CD4-positive, alpha-beta memory T cell (primary cell): Measurements from ENCODE around the gene MAP4K4. TPM values are rescaled to one million over a fixed set of nuclear protein-coding genes. Genes with fewer than 3 reads are reported as not detected.
A peak's percentile ranks its signal among the peaks of the same experiment; 100 is the strongest.

Experiments
- CTCF ChIA-PET: fragments of 350-600 bp; sonication (Branson Sonifier 250); formaldehyde crosslinking; loops from one replicate; lab custom pipeline; 2021; ENCODE audit warnings: inconsistent platforms; ENCODE audit not compliant: partially characterized antibody; lab: Charles Lee
- POLR2A ChIA-PET: fragments of 350-600 bp; sonication (Branson Sonifier 250); formaldehyde crosslinking; loops from one replicate; lab custom pipeline; 2021; ENCODE audit not compliant: partially characterized antibody; lab: Charles Lee
- DNase-seq, 5 donors: peaks; one replicate each; pipeline versions ENCODE4 v3.0.0 to v3.0.0-alpha.2; 2020 to 2022; ENCODE audit warnings: mixed read lengths in 1 of 5
- H3K27ac ChIP-seq: one replicate; pipeline ENCODE4 v1.7.0; 2013; ENCODE audit warnings: low read depth, low read length
- H3K27me3 ChIP-seq: 2 replicates; pipeline ENCODE4 v1.7.0; 2013; ENCODE audit warnings: mild to moderate bottlenecking, low read length, moderate library complexity; ENCODE audit not compliant: insufficient read depth
- H3K36me3 ChIP-seq: 2 replicates; pipeline ENCODE4 v1.7.0; 2013; ENCODE audit warnings: mild to moderate bottlenecking, low read length, moderate library complexity; ENCODE audit not compliant: insufficient read depth
- H3K4me1 ChIP-seq: 2 replicates; pipeline ENCODE4 v1.7.0; 2013; ENCODE audit warnings: mild to moderate bottlenecking, low read length, moderate library complexity; ENCODE audit not compliant: insufficient read depth
- H3K4me3 ChIP-seq, 2 donors: one replicate each; pipeline ENCODE4 v1.7.0; 2013; ENCODE audit warnings: low read length in 2 of 2, mild to moderate bottlenecking in 1 of 2
- H3K9me3 ChIP-seq, 2 donors: one replicate each; pipeline ENCODE4 v1.7.0; 2013; ENCODE audit warnings: low read length in 2 of 2, control low read depth in 1 of 2; ENCODE audit not compliant: control insufficient read depth in 1 of 2
- H3K27ac Mint-ChIP-seq, 7 donors: one replicate each; pipeline ENCODE4 v1.8.0; 2020 to 2021; ENCODE audit warnings: mixed read lengths in 7 of 7, mild to moderate bottlenecking in 6 of 7, inconsistent platforms in 3 of 7, moderate library complexity in 3 of 7
- H3K27me3 Mint-ChIP-seq, 2 donors: one replicate each; pipeline ENCODE4 v1.8.0; 2020 to 2021; ENCODE audit warnings: mixed read lengths in 2 of 2
- H3K36me3 Mint-ChIP-seq, 2 donors: one replicate each; pipeline ENCODE4 v1.8.0; 2020 to 2021; ENCODE audit warnings: mixed read lengths in 2 of 2, inconsistent platforms in 1 of 2, mild to moderate bottlenecking in 1 of 2
- H3K4me1 Mint-ChIP-seq, 4 donors: one replicate each; pipeline ENCODE4 v1.8.0; 2020 to 2021; ENCODE audit warnings: mixed read lengths in 4 of 4, mild to moderate bottlenecking in 1 of 4
- H3K4me3 Mint-ChIP-seq, 8 donors: one replicate each; pipeline ENCODE4 v1.8.0; 2020 to 2021; ENCODE audit warnings: mixed read lengths in 8 of 8, mild to moderate bottlenecking in 7 of 8, moderate library complexity in 6 of 8, inconsistent platforms in 3 of 8
- H3K9me3 Mint-ChIP-seq, 8 donors: one replicate each; pipeline ENCODE4 v1.8.0; 2020 to 2021; ENCODE audit warnings: mixed read lengths in 8 of 8, mild to moderate bottlenecking in 5 of 8, inconsistent platforms in 3 of 8, moderate library complexity in 1 of 8
- intact Hi-C: fragments of 100-400 bp; cut with micrococcal nuclease; formaldehyde crosslinking; loops from one replicate; pipeline ENCODE4 v1.15.1; 2023
- polyA plus RNA-seq, 2 donors: library from polyadenylated mRNA; unstranded; fragments of 300-500 nt; fragmentation: Illumina TruSeq; gene quantifications; one replicate each; pipeline ENCODE4 v1.2.3, GENCODE V29; 2021
- total RNA-seq, 2 experiments: library from RNA; stranded (reverse); gene quantifications; one replicate each; pipeline ENCODE4 v1.2.3, GENCODE V29; 2021

Gene MAP4K4
- total and polyA plus RNA-seq, 4 experiments from 2014 or later, result 2.4 to 114 (median 62.2) TPM

- no peak for DNase-seq
- Mint-ChIP-seq H3K9me3 (no peaks in the 10 kb centered on the region), H3K27me3 (no peaks in the 10 kb centered on the region), H3K27ac (no peak overlapping the region), H3K4me3 (peak overlapping the region in 1 of 8 donors; percentile 3), H3K36me3 (no peaks in the 10 kb centered on the region), H3K4me1 (peaks cover 65 to 95% (median 83%) of the 10 kb centered on the region in 4 donors)
- no peaks in the 10 kb centered on the region for H3K9me3 ChIP-seq
- H3K4me1 ChIP-seq, result peaks cover 95% of the 10 kb centered on the region
- no peaks in the 10 kb centered on the region for H3K36me3 ChIP-seq
- H3K27me3 ChIP-seq, result no peaks in the 10 kb centered on the region
- CTCF ChIA-PET, result no interaction called here
- POLR2A ChIA-PET, result interaction anchor here (0.8 kb wide), 1 partner anchor 31 kb away, joined by 3 read pairs; no protein-coding TSS in a partner anchor
- no peak overlapping the region for H3K27ac ChIP-seq
- intact Hi-C loops, result no loop called here
- no peak overlapping the region for H3K4me3 ChIP-seq
These were observed 78.1 kb downstream of the MAP4K4 start for GRCh38 chr2:101775636-101776035.

GRCh38 chr2:101776172-101777043 is 78.9 kb downstream of the MAP4K4 start:
- Histone ChIP-seq H3K9me3 (no peaks in the 10 kb centered on the region), H3K27me3 (no peaks in the 10 kb centered on the region), H3K36me3 (no peaks in the 10 kb centered on the region), H3K4me1 (peaks cover 95% of the 10 kb centered on the region), H3K27ac (no peak overlapping the region), H3K4me3 (no peak overlapping the region)
- Mint-ChIP-seq H3K4me3 (no peak overlapping the region), H3K36me3 (peaks cover 0 to under 1% of the 10 kb centered on the region in 2 donors), H3K9me3 (no peaks in the 10 kb centered on the region), H3K27ac (no peak overlapping the region), H3K4me1 (peaks cover 65 to 95% (median 83%) of the 10 kb centered on the region in 4 donors), H3K27me3 (no peaks in the 10 kb centered on the region)
- POLR2A ChIA-PET, result interaction anchor here (0.8 kb wide), 1 partner anchor 31 kb away, joined by 3 read pairs; no protein-coding TSS in a partner anchor
- intact Hi-C loops, result no loop called here
- no peak for DNase-seq
- CTCF ChIA-PET, result no interaction called here

- Mint-ChIP-seq H3K4me3 (peak overlapping the region in 4 of 8 donors; percentile 2 to 48 (median 20)), H3K4me1 (peaks cover 65 to 95% (median 84%) of the 10 kb centered on the region in 4 donors), H3K36me3 (peaks cover 2 to 3% of the 10 kb centered on the region in 2 donors), H3K9me3 (no peaks in the 10 kb centered on the region), H3K27ac (no peak overlapping the region), H3K27me3 (no peaks in the 10 kb centered on the region)
- Histone ChIP-seq H3K27me3 (no peaks in the 10 kb centered on the region), H3K9me3 (no peaks in the 10 kb centered on the region), H3K36me3 (no peaks in the 10 kb centered on the region), H3K27ac (no peak overlapping the region), H3K4me3 (no peak overlapping the region), H3K4me1 (peaks cover 95% of the 10 kb centered on the region)
- intact Hi-C loops, result no loop called here
- POLR2A ChIA-PET, result no interaction called here
- DNase-seq, result no peak
- CTCF ChIA-PET, result no interaction called here
These were observed 79.8 kb downstream of the MAP4K4 start for GRCh38 chr2:101777337-101777736.

- Mint-ChIP-seq H3K27ac (peak overlapping the region in 3 of 7 donors; percentile 33 to 69 (median 48)), H3K9me3 (no peaks in the 10 kb centered on the region), H3K36me3 (peaks cover 2 to 3% of the 10 kb centered on the region in 2 donors), H3K4me3 (peak overlapping the region in 4 of 8 donors; percentile 10 to 39 (median 23)), H3K27me3 (no peaks in the 10 kb centered on the region), H3K4me1 (peaks cover 64 to 95% (median 83%) of the 10 kb centered on the region in 4 donors)
- no peak for DNase-seq
- Histone ChIP-seq H3K4me3 (no peak overlapping the region), H3K9me3 (no peaks in the 10 kb centered on the region), H3K4me1 (peaks cover 95% of the 10 kb centered on the region), H3K27ac (no peak overlapping the region), H3K36me3 (no peaks in the 10 kb centered on the region), H3K27me3 (no peaks in the 10 kb centered on the region)
- intact Hi-C loops, result no loop called here
- POLR2A ChIA-PET, result interaction anchor here (0.9 kb wide), 1 partner anchor 9 kb away, joined by 3 read pairs; no protein-coding TSS in a partner anchor
- CTCF ChIA-PET, result interaction anchor here (1.2 kb wide), 1 partner anchor 45 kb away, joined by 3 read pairs; no protein-coding TSS in a partner anchor
These were observed 80.6 kb downstream of the MAP4K4 start for GRCh38 chr2:101778102-101778501.

GRCh38 chr2:101779190-101779589 is 81.7 kb downstream of the MAP4K4 start:
- H3K27ac Mint-ChIP-seq, result peak overlapping the region in 4 of 7 donors; percentile 16 to 83 (median 34)
- peak overlapping the region in 6 of 8 donors; percentile 2 to 35 (median 26) for H3K4me3 Mint-ChIP-seq
- peaks cover 95% of the 10 kb centered on the region for H3K4me1 ChIP-seq
- no peaks in the 10 kb centered on the region for H3K9me3 ChIP-seq
- ChIA-PET POLR2A (no interaction called here), CTCF (interaction anchor here (0.6 to 1.2 kb wide), 4 partner anchors 13 to 46 kb away, joined by 3 read pairs; no protein-coding TSS in a partner anchor)
- peaks cover 66 to 97% (median 84%) of the 10 kb centered on the region in 4 donors for H3K4me1 Mint-ChIP-seq
- no peak overlapping the region for H3K4me3 ChIP-seq
- peaks cover 2 to 3% of the 10 kb centered on the region in 2 donors for H3K36me3 Mint-ChIP-seq
- peaks cover 0 to 2% (median 0%) of the 10 kb centered on the region in 8 donors for H3K9me3 Mint-ChIP-seq
- DNase-seq, result no peak
- no peak overlapping the region for H3K27ac ChIP-seq
- intact Hi-C loops, result no loop called here
- no peaks in the 10 kb centered on the region for H3K36me3 ChIP-seq
- no peaks in the 10 kb centered on the region for H3K27me3 Mint-ChIP-seq
- no peaks in the 10 kb centered on the region for H3K27me3 ChIP-seq

GRCh38 chr2:101779656-101780055 is 82.1 kb downstream of the MAP4K4 start:
- no peak for DNase-seq
- Histone ChIP-seq H3K9me3 (no peaks in the 10 kb centered on the region), H3K27me3 (no peaks in the 10 kb centered on the region), H3K27ac (no peak overlapping the region), H3K4me3 (no peak overlapping the region), H3K36me3 (no peaks in the 10 kb centered on the region), H3K4me1 (peaks cover 94% of the 10 kb centered on the region)
- peaks cover 2 to 3% of the 10 kb centered on the region in 2 donors for H3K36me3 Mint-ChIP-seq
- H3K27ac Mint-ChIP-seq, result peak overlapping the region in 4 of 7 donors; percentile 14 to 50 (median 27)
- peak overlapping the region in 5 of 8 donors; percentile 20 to 31 (median 23) for H3K4me3 Mint-ChIP-seq
- no peaks in the 10 kb centered on the region for H3K27me3 Mint-ChIP-seq
- ChIA-PET CTCF (interaction anchor here (0.6 to 1.7 kb wide), 4 partner anchors 8 to 46 kb away, joined by 3 to 7 read pairs (median 3); no protein-coding TSS in a partner anchor), POLR2A (no interaction called here)
- H3K4me1 Mint-ChIP-seq, result peaks cover 65 to 95% (median 83%) of the 10 kb centered on the region in 4 donors
- intact Hi-C loops, result loop anchor here (2.0 kb wide), 1 partner anchor 13 kb away; no protein-coding TSS in a partner anchor
- H3K9me3 Mint-ChIP-seq, result peaks cover 0 to 2% (median 0%) of the 10 kb centered on the region in 8 donors
